Mucosa of gallbladder (tissue), 1 donor: ENCODE data around the gene SF3B6. TPM values are rescaled to one million over a fixed set of nuclear protein-coding genes. Genes with fewer than 3 reads are reported as not detected.
"Not testable (repeated sequence)": the region's sequence is repeated elsewhere in the genome, so short reads cannot be mapped to it uniquely, and the experiment has no call there.

ENCODE experiments used
- DNase-seq: peaks from one replicate; pipeline ENCODE4 v3.0.0-alpha.2; 2020; ENCODE audit warnings: low spot score
- total RNA-seq: library from RNA; stranded (reverse); gene quantifications from one replicate; pipeline ENCODE4 v1.2.1, GENCODE V29; 2021
- donor health status: DM: no; HTN: no; CAD: no.

The SF3B6 gene
- total RNA-seq, 1 donor from 2014 or later = 69.5 TPM

DNA sequence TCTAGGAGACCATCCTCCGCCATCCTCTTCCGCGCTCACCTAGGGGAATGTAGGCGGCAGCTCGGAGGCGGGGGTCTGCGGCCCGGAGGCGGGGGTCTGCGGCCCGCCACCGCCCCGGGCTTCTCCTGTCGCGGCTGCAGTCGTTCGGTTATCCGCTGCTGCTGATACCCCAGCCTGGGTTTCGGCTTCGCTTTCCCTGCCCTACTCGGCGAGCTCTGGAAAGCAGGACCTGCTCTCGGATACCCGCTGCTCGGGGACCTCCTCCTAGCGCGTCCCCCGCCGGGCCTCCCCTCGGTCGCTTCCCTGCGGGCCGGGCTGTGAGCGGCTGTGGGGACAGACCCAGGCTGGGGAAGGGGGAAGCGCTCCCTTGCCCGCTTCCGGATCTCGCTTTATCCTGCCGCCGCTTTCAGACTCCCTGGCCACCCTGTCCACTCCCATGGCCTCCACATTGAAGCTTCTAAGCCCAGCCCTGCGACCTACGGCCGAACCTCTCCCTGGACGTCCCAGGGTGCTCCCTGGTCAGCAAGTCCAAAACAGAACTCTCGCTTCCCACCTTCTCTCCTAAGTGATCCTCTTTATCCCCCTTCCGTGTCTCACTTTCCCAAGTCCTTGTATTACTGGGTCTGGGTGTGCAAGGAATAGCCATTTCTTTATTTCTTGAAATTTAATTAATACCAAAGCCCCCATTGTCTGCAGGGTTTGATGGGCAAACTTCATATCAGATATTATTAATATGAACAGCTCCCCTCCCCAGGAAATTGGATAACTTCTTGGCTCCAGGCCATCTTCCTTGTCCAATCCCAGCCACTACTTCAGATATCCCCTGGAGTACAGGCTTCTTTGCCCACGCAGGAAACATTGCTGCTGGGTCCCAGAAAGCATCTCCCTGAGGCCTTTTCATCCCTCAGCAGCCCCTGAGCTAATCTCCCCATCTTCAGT is 25.8 kb downstream of the SF3B6 start:
- peak; percentile 12 for DNase-seq

DNA sequence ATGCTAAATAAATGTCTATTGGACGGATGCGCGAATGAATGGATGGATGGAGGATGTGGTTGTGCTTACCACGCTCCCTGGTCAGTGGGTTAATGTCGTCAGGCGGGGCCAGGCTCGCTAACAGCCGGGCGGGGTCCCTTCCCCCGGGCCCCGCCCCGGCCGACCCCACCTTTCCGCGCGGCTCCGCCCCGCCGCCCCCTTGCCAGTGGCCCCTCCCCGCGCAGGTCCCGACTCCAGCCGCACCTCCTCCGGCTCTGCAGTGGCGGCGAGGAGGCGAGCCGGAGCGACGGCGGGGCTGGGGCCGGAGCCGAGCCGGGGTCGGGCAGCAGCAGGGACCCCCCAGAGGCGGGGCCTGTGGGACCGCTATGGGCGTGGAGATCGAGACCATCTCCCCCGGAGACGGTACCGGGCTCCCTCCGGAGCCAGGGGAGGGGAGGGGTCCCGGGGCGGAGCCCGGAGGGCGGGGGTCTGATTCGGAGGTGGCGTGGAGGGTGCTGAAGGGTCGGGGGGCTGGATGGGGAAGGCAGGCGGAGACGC is 26.6 kb downstream of the SF3B6 start, which contains the start of gene FKBP1B:
FKBP1B (plus strand) TSS at position 257 of the 537 bp plus-strand sequence; CDS start at position 366, 109 bp downstream.
- DNase-seq = peak; percentile 18

DNA sequence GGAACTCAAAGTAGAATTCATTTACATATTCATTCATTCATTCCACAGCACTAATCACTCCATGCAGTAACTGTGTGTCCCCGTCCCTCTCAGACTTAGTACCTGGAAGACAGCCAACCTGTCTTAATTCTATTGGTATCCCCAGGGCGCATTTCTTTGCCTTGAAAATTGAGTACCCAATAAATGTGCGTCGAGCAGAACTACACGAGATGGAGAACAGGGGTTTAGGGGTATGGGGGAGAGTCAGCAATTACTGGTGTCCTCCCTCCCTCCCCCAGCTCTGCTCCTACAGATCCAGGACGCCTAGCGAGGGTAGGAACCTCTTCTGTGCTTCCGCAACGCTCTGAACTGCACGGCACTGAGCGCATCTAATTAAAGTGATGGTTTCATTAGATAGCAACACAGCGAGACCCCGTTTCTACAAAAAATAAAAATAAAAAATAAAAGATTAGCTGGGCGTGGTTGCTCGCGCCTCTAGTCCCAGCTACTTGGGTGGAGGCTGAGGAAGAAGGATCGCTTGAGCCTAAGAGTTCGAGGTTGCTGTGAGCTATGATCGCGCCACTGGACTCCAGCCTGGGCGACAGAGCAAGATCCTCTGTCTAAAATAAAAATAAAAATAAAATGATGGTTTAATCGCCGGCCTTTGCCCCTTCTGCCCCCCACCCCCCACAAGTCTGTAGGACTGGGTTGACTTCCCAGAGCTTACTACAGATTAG is 27.2 kb downstream of the SF3B6 start:
- no peak for DNase-seq

DNA sequence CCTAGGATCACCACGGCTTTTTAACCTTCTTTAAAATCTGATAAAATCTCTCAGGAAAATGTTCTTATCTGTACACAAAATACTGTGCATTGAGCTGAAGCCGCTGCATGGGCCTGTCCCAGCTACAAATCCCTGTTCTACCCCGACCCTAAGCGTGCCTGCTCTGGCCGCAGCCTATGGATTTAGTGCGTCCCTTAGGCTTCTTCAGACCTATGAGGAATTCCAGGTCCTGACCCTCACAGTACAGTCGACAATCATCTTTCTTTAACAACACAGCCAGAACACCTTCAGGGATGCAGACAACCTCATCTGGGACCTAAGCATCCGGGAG is 28.5 kb downstream of the SF3B6 start:
- no peak for DNase-seq

DNA sequence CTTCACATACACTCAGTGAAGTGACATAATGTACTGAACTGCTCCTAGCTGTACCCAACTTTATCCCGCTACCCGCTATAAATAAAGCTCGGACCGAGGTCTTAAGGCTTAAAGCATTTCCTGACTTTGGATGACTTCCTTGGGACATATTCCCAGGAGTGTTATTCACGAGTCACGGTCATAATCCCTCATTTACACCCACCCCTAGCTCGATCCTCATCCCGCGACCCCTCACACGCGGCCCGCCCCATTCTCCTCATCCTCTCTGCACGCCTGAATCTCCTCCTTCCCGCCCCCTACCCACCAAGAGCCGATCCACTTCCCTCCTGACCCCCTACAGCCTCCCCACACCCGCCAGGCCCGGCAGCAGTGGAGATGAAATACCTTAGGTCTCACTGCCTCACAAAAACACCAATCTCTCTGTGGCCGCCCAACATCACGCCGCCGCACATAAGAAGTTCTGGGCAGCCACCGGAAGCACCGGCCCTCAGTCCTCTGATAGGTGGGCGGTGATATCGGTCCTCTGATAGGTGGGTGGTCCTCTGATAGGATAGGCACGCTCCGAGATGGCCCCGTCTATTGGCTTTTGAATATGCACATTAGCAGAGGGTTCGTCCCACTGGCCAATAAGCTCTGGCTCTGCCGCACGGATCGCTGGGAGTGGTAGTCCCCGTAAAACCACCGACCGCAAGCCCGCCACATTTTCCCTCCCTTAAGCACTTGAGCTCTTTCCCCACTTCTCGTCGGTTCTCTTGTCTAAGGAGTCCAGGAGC is 29.0 kb downstream of the SF3B6 start, which contains the start of gene WDCP:
WDCP (minus strand) TSS at position 462 of the 773 bp plus-strand sequence. CDS start 7,897 bp downstream, outside the sequence.
- peak; percentile 97 for DNase-seq

DNA sequence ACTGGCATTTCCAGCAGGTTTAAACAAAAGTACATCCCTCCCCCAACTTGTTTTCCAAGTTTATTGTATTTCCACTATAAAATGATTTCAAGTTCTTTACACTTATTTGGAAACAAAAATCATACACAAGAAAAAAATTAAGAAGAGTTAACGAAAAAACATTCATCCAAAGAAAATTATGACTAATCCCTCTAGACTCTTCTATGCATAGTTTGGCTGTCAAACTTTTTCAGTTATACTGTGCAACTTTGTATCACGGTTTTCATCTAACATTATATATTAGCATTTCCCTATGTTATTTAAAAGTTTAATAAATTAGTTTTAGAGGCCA is 29.6 kb downstream of the SF3B6 start:
- no peak for DNase-seq

DNA sequence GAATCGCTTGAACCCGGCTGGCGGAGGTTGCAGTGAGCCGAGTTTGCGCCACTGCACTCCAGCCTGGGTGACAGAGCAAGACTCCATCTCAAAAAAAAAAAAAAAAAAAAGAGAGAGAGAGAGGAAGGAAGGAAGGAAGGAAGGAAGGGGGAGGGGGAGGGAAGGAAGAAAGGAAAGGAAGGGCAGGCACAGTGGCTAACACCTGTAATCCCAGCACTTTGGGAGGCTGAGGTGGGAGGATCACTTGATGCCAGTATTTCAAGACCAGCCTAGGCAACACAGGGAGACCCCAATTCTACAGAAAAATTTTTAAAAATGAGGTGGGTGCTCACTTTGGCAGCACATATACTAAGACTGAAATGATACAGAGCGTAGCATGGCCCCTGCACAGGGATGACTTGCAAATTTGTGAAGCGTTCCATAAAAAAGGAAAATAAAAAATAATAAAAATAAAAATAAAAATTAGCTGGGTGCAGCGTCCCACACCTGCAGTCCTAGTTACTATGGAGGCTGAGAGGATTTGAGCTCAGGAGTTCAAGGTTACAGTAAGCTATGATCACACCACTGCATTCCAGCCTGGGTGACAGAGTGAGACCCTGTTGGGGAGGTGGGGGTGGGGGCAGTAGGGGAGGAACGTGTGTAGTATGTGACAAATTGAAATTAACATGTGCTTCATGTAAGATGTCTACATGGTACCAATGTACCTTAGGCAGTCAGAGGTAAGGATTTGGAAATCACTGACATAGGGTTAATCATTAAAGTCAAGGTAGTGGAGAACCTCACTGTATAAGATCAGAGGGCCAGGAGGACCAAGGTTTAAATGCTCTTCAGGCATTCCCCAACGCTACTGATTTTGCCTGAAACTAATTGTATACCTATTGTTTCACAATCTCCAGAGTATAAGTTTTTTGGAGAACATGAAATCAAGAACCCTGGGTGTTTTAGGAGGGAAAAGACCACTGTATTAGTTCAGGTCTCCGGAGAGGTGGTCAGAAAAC is 30.3 kb downstream of the SF3B6 start:
- no peak for DNase-seq

DNA sequence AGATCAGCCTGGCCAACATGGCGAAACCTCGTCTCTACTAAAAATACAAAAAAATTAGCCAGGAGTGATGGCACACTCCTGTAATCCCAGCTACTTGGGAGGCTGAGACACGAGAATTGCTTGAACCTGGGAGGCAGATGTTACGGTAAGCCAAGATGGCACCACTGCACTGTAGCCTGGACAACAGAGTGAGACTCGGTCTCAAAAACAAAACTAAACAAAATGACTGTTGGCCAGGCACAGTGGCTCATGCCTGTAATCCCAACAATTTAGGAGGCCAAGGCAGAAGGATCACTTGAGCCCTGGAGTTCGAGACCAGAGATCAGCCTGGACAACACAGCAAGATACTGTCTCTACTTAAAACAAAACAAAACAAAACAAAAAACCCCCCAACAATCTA is 33.0 kb downstream of the SF3B6 start:
- not testable (repeated sequence) for DNase-seq

DNA sequence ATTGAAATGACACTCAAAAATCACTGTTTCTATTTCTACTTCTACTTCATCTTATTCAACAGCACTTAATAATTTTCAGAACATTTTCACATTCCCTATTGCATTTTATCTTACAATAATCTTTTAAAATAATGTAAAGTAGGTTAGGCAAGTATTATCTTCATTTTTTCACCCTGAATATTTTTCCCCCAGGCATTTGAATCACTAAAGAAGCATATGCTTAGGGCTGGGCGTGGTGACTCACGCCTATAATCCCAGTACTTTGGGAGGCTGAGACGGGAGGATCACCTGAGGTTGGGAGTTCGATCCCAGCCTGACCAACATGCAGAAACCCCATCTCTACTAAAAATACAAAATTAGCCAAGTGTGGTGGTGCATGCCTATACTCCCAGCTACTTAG is 35.6 kb downstream of the SF3B6 start:
- no peak for DNase-seq

DNA sequence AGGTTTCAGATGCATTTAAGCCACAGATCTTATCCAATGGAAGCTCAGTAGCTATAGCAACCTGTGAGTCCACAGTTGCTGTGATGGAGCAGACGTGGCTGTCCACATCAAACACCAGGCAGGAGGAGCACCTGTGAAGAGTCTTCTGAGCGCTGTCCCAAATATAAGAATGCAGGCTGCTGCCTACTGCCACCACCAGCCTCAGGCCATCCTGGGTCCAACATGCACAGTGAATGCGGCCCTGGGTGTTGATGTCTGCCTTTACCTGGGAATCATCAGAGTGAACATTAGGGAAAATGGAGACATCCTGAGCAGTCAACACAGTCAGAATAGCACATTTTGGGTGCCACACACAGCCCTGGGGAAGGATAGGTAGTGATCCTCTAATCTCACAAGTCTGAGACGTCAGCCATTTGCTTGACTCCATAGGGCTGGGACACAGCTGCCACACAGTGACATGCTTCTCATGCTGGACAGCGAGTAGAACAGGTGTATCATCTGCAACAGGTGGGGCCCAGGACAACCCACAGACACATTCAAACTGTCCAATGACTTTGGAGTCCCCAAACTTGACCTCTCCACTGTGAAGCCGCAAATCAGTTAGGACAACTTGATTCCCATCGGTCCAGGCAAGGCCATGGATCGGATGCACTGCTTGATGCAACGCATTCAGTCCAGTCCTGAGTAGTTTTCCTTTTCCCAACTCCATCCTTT is 37.2 kb downstream of the SF3B6 start:
- DNase-seq = no peak

DNA sequence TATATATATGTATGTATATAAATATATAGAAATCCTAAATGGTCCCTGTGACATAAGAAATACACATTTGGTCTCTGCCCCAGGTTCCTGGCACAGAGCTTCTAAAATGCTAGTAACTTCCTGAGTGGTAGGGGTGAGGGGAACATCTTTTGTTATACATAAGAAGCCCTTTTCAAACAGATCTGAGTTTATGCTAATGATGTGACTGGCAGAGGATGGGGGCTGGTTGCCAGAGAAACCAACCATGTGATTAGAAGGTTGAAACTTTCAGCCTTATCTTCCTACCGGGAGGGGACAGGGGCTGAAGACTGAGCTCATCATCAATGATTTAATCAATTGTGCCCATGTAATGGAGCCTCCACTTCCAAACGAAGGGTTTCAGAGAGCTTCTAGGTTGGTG is 49.9 kb downstream of the SF3B6 start:
- no peak for DNase-seq

DNA sequence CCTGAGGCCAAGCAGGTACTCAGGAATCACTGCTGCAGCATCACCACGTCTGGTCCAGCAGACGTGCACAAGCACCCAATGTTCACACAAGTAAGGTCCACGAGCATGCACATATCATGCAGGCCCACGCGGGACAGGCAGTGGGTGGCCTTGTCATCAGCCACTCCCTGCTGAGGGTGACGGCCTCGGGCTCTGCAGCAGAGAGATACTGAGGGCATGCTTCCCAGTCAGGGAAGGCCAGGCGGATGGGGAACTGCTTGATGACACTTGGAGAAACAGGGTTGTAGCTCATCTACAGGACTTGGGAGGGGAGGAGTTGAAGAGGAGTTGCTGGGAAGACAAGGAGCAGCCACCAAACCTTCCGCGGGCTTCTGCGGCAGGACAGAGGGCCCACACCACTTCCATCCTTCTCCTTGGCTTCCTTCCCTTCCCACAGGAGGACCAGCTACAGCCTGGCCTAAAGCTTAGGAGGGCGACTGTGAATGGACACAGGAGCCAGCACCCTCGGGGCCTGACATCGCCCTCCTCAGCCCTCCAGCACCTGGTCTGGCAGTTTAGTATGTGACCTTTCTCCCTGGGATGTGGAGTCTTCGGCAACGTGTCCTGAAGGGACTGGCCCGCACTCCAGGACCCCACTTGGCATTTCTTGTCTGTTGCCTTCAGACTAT is 51.0 kb downstream of the SF3B6 start:
- DNase-seq = no peak

DNA sequence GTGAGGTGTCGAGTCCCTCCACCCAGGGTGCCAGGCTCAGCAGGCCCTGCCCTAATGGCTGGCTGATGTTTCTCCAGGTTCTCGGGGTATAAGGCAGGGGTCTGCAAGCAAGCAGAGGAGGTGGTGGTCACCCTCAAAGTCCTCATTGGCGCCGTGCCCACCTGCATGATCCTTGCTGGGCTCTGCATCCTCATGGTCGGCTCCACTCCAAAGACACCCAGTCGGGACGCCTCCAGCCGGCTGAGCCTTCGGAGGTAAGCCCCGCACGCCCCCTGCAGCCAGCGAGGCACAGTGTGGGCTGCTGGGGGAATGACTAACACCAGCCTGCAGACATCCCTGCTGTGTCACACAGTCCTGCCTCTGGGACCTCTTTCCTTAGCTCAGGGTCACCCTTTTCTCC is 52.1 kb downstream of the SF3B6 start:
- no peak for DNase-seq

DNA sequence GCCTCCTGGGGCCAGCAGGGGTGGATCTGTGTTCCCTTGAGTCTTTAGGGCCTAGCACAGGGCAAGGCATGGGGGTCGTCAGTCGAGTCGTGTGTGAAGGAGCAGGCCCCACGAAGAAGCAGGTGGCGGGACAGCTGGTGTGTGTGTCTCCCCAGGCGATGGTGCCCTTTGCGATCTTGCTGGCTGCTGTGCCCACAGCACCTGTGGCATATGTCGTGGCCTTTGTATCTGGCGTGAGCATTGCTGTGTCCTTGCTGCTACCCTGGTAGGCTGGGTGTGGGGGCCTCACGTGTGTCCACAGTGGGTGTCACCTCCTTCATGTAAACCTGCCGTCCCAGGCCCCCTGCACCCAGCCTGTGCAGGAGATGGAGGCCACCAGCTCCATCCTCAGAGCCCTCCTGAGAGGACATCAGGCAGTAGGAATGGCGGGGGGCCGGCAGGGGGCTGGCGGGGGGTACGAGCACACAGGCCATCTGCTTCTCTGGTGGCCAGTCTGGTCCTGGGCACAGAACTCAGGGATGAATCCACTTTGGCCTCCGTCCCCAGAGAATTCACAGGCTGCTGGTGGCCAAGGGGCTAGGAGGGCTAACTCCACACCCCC is 53.1 kb downstream of the SF3B6 start:
- no peak for DNase-seq

DNA sequence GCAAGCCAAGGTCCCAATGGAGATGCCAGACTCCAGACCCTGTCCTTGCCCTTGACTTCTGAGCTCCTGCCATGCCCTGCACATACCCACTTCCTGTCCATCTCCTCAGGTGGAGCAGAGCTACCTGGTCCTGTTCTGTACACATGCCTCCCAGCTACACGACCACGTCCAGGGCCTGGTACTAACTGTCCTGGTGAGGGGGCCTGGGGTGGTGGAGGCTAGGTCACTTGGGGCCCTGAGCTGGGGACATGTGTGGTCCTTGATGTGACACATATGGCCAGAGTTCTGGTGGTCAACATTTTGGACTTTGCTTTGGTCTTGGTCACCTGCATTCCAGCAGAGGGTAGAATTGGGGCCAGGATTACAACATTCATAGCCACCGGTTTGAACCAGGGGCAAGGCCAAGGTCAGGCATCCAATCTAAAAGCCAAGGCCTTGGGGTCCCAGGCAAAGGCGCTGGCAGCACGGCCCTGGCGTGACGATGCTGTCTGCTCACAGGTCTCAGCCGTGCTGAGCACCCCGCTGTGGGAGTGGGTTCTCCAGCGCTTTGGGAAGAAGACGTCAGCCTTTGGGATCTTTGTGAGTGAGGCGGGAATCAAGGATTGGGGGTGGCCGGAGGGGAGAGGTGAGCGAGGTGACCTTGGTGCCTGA is 53.7 kb downstream of the SF3B6 start:
- no peak for DNase-seq

DNA sequence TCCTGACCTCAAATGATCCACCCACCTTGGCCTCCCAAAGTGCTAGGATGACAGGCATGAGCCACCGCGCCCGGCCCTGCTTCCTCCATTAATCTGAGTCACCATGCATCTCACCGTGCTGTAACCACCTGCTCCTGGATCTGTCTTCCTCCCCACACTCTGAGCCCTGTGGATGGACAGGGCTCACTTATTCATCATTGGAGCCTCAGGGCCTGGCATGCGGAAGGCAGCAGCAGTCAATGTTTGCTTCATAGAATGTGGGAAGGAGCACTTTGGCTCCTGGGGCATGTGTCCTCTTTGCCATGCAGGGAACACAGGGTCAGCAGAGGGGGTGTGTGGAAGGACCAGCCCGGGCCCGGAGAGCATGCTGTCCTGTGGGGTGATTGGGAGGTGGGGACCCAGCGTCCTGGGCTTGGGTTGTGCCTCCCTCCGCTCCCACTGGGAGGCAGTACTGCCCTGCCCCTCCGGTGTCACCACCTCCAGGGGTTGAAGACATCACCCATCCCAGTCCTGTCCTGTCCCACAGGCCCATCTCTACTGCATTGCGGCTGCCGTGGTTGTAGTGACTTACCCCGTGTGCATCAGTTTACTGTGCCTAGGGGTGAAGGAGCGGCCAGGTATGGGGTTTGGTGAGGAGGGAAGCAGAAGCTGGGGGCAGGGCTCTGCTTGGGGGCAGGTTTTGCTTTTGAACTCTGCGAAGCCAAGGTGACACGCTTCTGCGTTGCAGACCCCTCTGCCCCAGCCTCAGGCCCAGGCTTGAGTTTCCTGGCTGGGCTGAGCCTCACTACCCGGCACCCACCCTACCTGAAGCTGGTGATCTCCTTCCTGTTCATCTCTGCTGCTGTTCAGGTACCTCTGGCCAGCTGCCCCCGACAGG is 54.8 kb downstream of the SF3B6 start:
- no peak for DNase-seq

DNA sequence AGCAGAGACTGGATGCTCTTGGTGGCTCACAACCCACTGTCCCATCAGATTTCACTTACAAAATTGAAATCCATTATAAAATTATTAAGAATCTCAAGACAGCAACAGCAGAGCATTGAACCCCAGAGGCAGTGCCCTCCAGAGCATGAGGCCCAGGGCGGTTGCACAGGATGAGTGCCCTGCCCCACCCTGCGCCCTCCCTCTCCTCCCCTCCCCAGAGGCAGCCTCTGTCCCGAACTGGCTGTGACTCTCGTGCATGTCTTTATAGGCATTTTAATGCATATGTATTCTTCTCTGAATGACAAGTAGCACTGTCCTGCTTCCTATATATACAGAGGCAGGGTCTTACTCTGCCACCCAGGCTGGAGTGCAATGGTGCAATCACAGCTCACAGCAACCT is 55.9 kb downstream of the SF3B6 start:
- DNase-seq = no peak

DNA sequence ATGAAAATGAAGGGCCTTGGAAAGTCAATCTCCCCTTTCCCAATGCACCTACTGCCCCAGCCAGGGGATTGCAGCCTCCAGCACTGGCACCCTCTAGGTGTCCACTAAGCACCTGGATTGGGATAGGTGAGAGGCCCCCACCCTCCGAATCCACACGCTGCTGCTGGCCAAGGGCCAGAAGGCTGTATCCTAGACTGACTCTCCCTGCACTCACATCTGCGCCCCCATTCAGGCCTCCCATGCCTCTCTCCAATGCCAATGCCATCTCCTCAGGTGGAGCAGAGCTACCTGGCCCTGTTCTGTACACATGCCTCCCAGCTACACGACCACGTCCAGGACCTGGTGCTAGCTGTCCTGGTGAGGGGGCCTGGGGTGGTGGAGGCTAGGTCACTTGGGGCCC is 56.4 kb downstream of the SF3B6 start:
- DNase-seq = no peak
